OCI-LY7 (cell line): Measurements from ENCODE around the gene RAD17. TPM values are rescaled to one million over a fixed set of nuclear protein-coding genes. Genes with fewer than 3 reads are reported as not detected.

Source experiments
- BruUV-seq: library from RNA; stranded (reverse); fragments of 400-500 nt; replicated peaks from 2 replicates; lab custom pipeline; 2021; lab: Mats Ljungman, UMichigan
- CTCF ChIA-PET: fragments of 300-600 bp; sonication (Branson Sonifier 250); formaldehyde crosslinking; loops from one replicate; lab custom pipeline; 2022; ENCODE audit warnings: antibody characterized with exemption; ENCODE audit not compliant: unreplicated experiment; lab: Charles Lee
- POLR2A ChIA-PET: fragments of 300-600 bp; sonication (Branson Sonifier 250); formaldehyde crosslinking; loops from one replicate; lab custom pipeline; 2022; ENCODE audit warnings: antibody characterized with exemption; lab: Charles Lee
- DNase-seq: peaks from one replicate; pipeline ENCODE4 v3.0.0-alpha.2; 2015; ENCODE audit warnings: low spot score
- H2AFZ ChIP-seq: fragments of 200-600 bp; sonication (generic), shearing (Covaris generic); 2 replicates; pipeline ENCODE4 v1.6.1; 2014; ENCODE audit warnings: mild to moderate bottlenecking, antibody characterized with exemption, low read length, moderate library complexity
- H3K27ac ChIP-seq: fragments of 200-600 bp; sonication (generic); 2 replicates; pipeline ENCODE4 v1.5.1; 2014; ENCODE audit warnings: mixed run types, low read depth, mild to moderate bottlenecking, moderate library complexity, low read length, inconsistent platforms; ENCODE audit not compliant: poor library complexity, severe bottlenecking
- H3K36me3 ChIP-seq: fragments of 200-600 bp; sonication (generic); 2 replicates; pipeline ENCODE4 v1.6.1; 2014; ENCODE audit warnings: mild to moderate bottlenecking, antibody characterized with exemption, low read length, moderate library complexity, mixed read lengths; ENCODE audit not compliant: insufficient read depth
- H3K4me1 ChIP-seq: fragments of 200-600 bp; sonication (generic); 2 replicates; pipeline ENCODE4 v1.5.1; 2014; ENCODE audit warnings: mild to moderate bottlenecking, low read length; ENCODE audit not compliant: insufficient read depth, poor library complexity, severe bottlenecking
- H3K4me2 ChIP-seq: fragments of 200-600 bp; sonication (generic); 2 replicates; pipeline ENCODE4 v1.6.1; 2014; ENCODE audit warnings: mild to moderate bottlenecking, low read length
- H3K4me3 ChIP-seq: fragments of 200-600 bp; sonication (generic); 2 replicates; pipeline ENCODE4 v1.5.1; 2014; ENCODE audit warnings: mild to moderate bottlenecking, low read depth, low read length; ENCODE audit not compliant: poor library complexity, severe bottlenecking
- H3K79me2 ChIP-seq: fragments of 200-600 bp; sonication (generic); 2 replicates; pipeline ENCODE4 v1.6.1; 2016; ENCODE audit warnings: low read depth, mild to moderate bottlenecking, low read length, moderate library complexity, mixed read lengths; ENCODE audit not compliant: insufficient read depth
- H3K9me2 ChIP-seq: fragments of 200-600 bp; sonication (generic); 2 replicates; pipeline ENCODE4 v1.6.1; 2016; ENCODE audit warnings: mild to moderate bottlenecking, low read length, mixed read lengths; ENCODE audit not compliant: insufficient read depth
- H3K9me3 ChIP-seq: fragments of 200-600 bp; sonication (generic); 2 replicates; pipeline ENCODE4 v1.6.1; 2014; ENCODE audit warnings: mild to moderate bottlenecking, mixed run types, low read length, mixed read lengths
- H4K20me1 ChIP-seq: fragments of 200-600 bp; sonication (generic); 2 replicates; pipeline ENCODE4 v1.6.1; 2014; ENCODE audit warnings: mild to moderate bottlenecking, antibody characterized with exemption, low read length, moderate library complexity, mixed read lengths; ENCODE audit not compliant: insufficient read depth
- CTCF ChIP-seq: fragments of 200-600 bp; sonication (generic); conservative IDR thresholded peaks from 2 replicates; pipeline ENCODE4 v1.5.1; 2014; ENCODE audit warnings: mild to moderate bottlenecking, antibody characterized with exemption, low read length, moderate library complexity, mixed read lengths
- EZH2phosphoT487 ChIP-seq: fragments of 200-600 bp; sonication (generic); IDR thresholded peaks from 2 replicates; pipeline ENCODE4 v1.6.1; 2018; ENCODE audit warnings: low read depth, borderline replicate concordance, mild to moderate bottlenecking, mixed run types, antibody characterized with exemption, low read length, moderate library complexity, mixed read lengths
- intact Hi-C: fragments of 100-400 bp; cut with micrococcal nuclease; formaldehyde crosslinking; loops from one replicate; pipeline ENCODE4 v1.10.0; 2022; ENCODE audit not compliant: unreplicated experiment
- total RNA-seq, 2 experiments: library from RNA; depleted of rRNA in 1 of 2; stranded (reverse); fragments of >200 nt in 1 of 2; shearing (Covaris generic) in 1 of 2; gene quantifications; 2 replicates each; pipeline ENCODE4 v1.2.3, GENCODE V29; 2014 to 2022

Gene RAD17
- total RNA-seq, 2 experiments from 2014 or later, result 64.1 to 79.1 TPM

- POLR2A ChIA-PET, result no interaction called here
- no peak for TF ChIP-seq CTCF
- no peak for TF ChIP-seq EZH2phosphoT487
- CTCF ChIA-PET, result no interaction called here
- Histone ChIP-seq H3K4me2 (no peak overlapping the region), H3K27ac (no peak overlapping the region), H2AFZ (no peak overlapping the region), H3K4me1 (no peaks in the 10 kb centered on the region), H3K79me2 (no peaks in the 10 kb centered on the region), H3K9me3 (no peaks in the 10 kb centered on the region), H3K36me3 (no peaks in the 10 kb centered on the region), H4K20me1 (no peaks in the 10 kb centered on the region), H3K9me2 (no peaks in the 10 kb centered on the region), H3K4me3 (no peak overlapping the region)
- BruUV-seq, result no TSS peak
- no peak for DNase-seq
- intact Hi-C loops, result no loop called here
Observed at GRCh38 chr5:69462170-69462569, 92.6 kb downstream of the RAD17 start.

Other genes with a start within 250 kb of the RAD17 start
- 181 and 206 TPM in 2 replicates for gene CCNB1, start 202.7 kb upstream of the RAD17 start, total RNA-seq (2014; rRNA removed; shearing (Covaris generic))
- gene CCNB1, start 202.7 kb upstream of the RAD17 start, total RNA-seq (2022), result 274 and 276 TPM in 2 replicates
- 85.7 and 86.1 TPM in 2 replicates for gene CENPH, start 180.2 kb upstream of the RAD17 start, total RNA-seq (2014; rRNA removed; shearing (Covaris generic))
- gene CENPH, start 180.2 kb upstream of the RAD17 start, total RNA-seq (2022), result 105 and 126 TPM in 2 replicates
- gene CDK7, start 134.9 kb upstream of the RAD17 start, total RNA-seq (2014; rRNA removed; shearing (Covaris generic)), result 18.4 and 31.7 TPM in 2 replicates
- gene CDK7, start 134.9 kb upstream of the RAD17 start, total RNA-seq (2022), result 22.5 and 33.1 TPM in 2 replicates
- gene CCDC125, start 37.0 kb upstream of the RAD17 start, total RNA-seq (2014; rRNA removed; shearing (Covaris generic)), result 3.8 and 4.8 TPM in 2 replicates
- 8.5 and 10.0 TPM in 2 replicates for gene CCDC125, start 37.0 kb upstream of the RAD17 start, total RNA-seq (2022)
- gene AK6, start 298 bp upstream of the RAD17 start, total RNA-seq (2014; rRNA removed; shearing (Covaris generic)), result 54.9 and 91.8 TPM in 2 replicates
- gene AK6, start 298 bp upstream of the RAD17 start, total RNA-seq (2022), result 85.4 and 85.7 TPM in 2 replicates
- 113 TPM in 2 replicates for gene TAF9, start 298 bp upstream of the RAD17 start, total RNA-seq (2014; rRNA removed; shearing (Covaris generic))
- gene TAF9, start 298 bp upstream of the RAD17 start, total RNA-seq (2022), result 101 and 126 TPM in 2 replicates
- 0.57 and 0.82 TPM in 2 replicates for gene MARVELD2, start 45.3 kb downstream of the RAD17 start, total RNA-seq (2014; rRNA removed; shearing (Covaris generic))
- gene MARVELD2, start 45.3 kb downstream of the RAD17 start, total RNA-seq (2022), result 1.2 and 2.0 TPM in 2 replicates
- 0.50 and 1.8 TPM in 2 replicates for gene OCLN, start 123.0 kb downstream of the RAD17 start, total RNA-seq (2014; rRNA removed; shearing (Covaris generic))
- 1.1 and 1.4 TPM in 2 replicates for gene OCLN, start 123.0 kb downstream of the RAD17 start, total RNA-seq (2022)
- gene GTF2H2C, start 190.4 kb downstream of the RAD17 start, total RNA-seq (2014; rRNA removed; shearing (Covaris generic)), result 45.9 and 60.1 TPM in 2 replicates
- gene GTF2H2C, start 190.4 kb downstream of the RAD17 start, total RNA-seq (2022), result 44.9 and 48.8 TPM in 2 replicates